T1000 (cell line): Measurements from ENCODE around the gene ETFDH.
"Not testable (repeated sequence)": the region's sequence is repeated elsewhere in the genome, so short reads cannot be mapped to it uniquely, and the experiment has no call there.

Source experiments
- DNase-seq: peaks from one replicate; lab custom pipeline; 2025; ENCODE audit warnings: mixed read lengths; lab: John Stamatoyannopoulos, UW

The ETFDH gene

DNA sequence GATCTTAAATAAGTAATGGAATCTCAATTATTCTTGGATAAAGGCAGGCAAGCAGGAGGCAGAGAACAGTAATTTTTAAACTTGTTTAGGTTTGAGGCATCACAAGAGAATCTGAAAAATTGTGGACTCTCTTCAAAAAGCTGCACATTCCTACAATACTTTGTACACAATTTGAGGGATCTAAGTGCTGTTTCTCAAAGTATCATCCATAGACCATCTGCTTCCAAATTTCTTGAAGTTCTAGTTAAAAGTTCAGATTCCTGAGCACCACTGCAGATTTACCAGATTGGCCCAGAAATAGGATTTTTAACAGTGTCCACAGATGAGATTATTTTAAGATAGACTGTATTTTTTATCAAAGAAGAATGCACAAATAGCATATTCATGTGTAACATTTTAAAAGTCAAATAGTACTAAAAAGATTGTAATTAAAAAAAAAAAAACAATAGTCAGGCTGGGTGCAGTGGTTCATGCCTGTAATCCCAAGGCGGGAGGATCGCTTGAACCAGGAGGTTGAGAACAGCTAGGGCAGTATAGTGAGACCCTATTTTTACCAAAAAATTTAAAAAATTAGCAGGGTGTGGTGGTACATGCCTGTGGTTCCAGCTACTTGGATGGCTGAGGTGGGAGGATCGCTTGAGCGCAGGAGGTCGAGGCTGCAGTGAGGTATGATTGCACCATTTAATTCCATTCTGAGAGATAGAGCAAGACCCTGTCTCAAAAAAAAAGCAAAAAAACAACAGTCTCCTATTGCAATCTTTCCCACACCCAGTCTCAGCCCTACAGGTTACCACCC is 82.5 kb downstream of the ETFDH start:
- no peak for DNase-seq

- DNase-seq: not testable (repeated sequence)
Measured at GRCh38 chr4:158755819-158756218, 83.7 kb downstream of the ETFDH start.

DNA sequence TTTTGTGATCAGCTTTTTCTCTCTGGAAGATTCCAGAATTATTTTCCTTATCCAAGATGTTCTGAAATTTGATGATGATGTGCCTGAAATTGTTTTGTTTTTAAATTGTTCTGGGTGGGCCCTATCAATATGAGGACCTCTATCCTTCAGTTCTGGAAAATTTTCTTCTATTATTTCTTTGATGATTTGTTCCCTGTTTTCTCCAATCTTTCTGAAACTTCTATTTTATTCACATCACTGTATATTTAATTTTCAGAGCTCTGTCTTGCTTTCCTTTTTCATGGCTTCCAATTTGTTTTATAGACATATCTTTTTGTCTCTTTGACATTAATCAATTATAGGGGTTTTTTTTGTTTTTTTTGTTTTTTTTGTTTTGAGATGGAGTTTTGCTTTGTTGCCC is 84.5 kb downstream of the ETFDH start:
- no peak for DNase-seq

DNA sequence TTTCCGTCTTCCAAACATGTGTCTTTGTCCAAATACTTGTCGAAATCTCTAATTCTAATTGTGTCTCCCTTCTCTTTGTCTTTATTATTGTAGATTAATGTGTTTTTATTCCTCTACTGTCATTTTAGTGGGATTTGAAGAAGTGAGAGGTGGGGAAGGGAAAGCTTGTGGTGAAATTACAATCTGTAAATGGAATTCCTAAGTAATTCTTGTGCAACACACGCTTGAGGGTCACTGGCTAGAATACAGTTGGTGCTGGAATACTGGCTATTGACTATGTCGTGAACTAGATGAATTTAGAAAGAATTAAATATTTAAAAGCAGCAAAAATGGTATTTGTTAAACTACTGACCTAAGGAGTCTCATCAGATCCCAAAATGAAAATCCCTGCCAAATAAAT is 86.0 kb downstream of the ETFDH start:
- DNase-seq: no peak

- no peak for DNase-seq
Measured at GRCh38 chr4:158758703-158759102, 86.6 kb downstream of the ETFDH start.
